ENCODE results near the gene DNAH10. TPM values are rescaled to one million over a fixed set of nuclear protein-coding genes. Genes with fewer than 3 reads are reported as not detected.
"Not testable (repeated sequence)": the region's sequence is repeated elsewhere in the genome, so short reads cannot be mapped to it uniquely, and the experiment has no call there.

Gene DNAH10
- total RNA-seq, 1 donor from 2014 or later, result 10.1 TPM

DNA sequence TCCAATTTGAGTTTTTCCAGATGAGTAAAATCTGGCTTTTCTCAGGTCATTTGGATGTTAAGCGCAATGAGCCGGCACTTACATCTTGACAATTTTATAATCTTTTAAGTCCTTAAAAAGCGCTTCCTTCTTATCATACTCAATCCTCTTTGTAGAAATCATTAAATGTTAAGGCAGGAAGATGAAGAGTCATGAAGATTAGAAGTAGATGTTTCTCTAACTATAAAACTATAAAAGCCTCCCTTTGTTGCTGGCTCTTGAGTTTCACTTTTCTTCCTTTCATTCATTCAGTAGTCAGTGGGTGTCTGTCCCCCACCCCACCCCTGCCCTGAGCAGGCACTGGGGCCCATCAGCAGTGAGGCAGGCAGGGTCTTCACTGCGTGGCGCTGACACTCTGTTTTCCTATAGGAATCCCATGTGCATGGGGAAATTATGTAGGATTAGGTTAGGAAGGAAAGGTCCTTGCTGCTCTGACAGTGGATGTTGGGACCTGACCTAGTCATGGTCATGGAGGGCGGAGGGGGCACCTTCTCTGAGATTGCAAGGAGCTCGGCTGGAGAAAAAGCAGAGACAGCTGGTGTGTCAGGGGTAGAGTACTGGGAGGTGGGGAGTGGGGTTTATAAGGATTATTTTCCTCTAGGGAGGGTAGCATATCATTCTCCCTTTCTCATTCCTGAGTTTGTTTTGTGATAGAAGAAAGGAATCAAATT is 144.8 kb downstream of the DNAH10 start:
- H3K36me3 ChIP-seq, result no peaks in the 10 kb centered on the region
- ATAC-seq (no peak), DNase-seq (no peak)
- no peak overlapping the region for H3K4me3 ChIP-seq
- TF ChIP-seq CTCF (IDR thresholded peaks at IDR 0.05), result no peak
- no peaks in the 10 kb centered on the region for H3K9me3 ChIP-seq
- intact Hi-C loops (cut with DNase I), result loop anchor here (10.0 kb wide), 1 partner anchor 78 kb away; no protein-coding TSS in a partner anchor
- H3K27ac ChIP-seq, result no peak overlapping the region
- no peaks in the 10 kb centered on the region for H3K27me3 ChIP-seq (ENCODE audit: low read depth)
- H3K4me1 ChIP-seq, result no peaks in the 10 kb centered on the region

GRCh38 chr12:123907726-123908476 is 145.8 kb downstream of the DNAH10 start:
- DNase-seq, result no peak
- Histone ChIP-seq H3K36me3 (no peaks in the 10 kb centered on the region), H3K4me3 (no peak overlapping the region), H3K27ac (no peak overlapping the region), H3K4me1 (no peaks in the 10 kb centered on the region), H3K27me3 (ENCODE audit: low read depth) (no peaks in the 10 kb centered on the region), H3K9me3 (no peaks in the 10 kb centered on the region)
- no peak for ATAC-seq
- TF ChIP-seq CTCF (IDR thresholded peaks at IDR 0.05), result no peak
- intact Hi-C loops (cut with DNase I), result loop anchor here (10.0 kb wide), 1 partner anchor 77 kb away; no protein-coding TSS in a partner anchor

DNA sequence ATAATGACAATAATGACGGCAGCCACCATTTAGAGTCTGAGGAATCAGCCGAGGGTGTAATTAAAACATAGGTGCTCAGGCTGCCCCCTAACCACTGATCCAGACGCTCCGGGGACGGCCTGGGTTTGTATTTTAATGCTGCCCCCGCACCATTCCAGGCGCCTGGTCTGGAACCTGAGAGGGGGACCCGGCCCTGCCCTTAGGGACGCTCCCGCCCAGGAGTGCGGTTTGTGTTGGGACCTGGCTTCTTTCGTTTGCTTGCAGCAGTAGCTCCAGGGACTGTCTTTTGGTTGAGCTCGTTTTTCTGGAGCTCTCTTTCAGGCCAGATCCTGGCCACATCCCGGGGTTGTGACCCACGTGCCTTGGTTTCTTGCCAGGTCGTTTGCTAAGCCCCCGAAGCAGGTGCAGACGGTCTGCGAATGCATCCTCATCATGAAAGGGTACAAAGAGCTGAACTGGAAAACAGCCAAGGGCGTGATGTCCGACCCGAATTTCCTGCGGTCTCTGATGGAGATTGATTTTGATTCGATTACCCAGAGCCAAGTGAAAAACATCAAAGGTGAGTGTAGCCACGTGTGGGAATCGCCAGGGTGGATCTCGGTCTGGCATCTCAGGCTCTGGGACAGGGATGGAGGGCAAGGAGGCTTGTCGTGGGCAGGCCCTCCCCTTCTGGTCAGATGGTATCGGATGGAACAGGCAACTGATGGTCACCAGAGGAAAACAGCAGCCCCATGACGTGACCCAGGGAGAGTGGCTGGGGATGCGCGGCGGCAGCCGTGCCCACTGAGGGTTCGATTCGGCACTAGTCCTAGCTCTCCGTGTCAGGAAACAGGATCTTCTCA is 147.0 kb downstream of the DNAH10 start:
- Histone ChIP-seq H3K27me3 (ENCODE audit: low read depth) (no peaks in the 10 kb centered on the region), H3K36me3 (no peaks in the 10 kb centered on the region), H3K27ac (no peak overlapping the region), H3K4me1 (no peaks in the 10 kb centered on the region), H3K9me3 (no peaks in the 10 kb centered on the region), H3K4me3 (no peak overlapping the region)
- no peak for TF ChIP-seq CTCF (IDR thresholded peaks at IDR 0.05)
- no peak for ATAC-seq
- intact Hi-C loops (cut with DNase I), result loop anchor here (10.0 kb wide), 1 partner anchor 76 kb away; no protein-coding TSS in a partner anchor
- DNase-seq, result no peak

GRCh38 chr12:123910057-123910456 is 148.0 kb downstream of the DNAH10 start:
- ATAC-seq (no peak), DNase-seq (no peak)
- H3K27ac ChIP-seq, result no peak overlapping the region
- TF ChIP-seq CTCF (IDR thresholded peaks at IDR 0.05), result no peak
- H3K9me3 ChIP-seq, result no peaks in the 10 kb centered on the region
- no peaks in the 10 kb centered on the region for H3K27me3 ChIP-seq (ENCODE audit: low read depth)
- no peak overlapping the region for H3K4me3 ChIP-seq
- H3K4me1 ChIP-seq, result no peaks in the 10 kb centered on the region
- intact Hi-C loops (cut with DNase I), result no loop called here
- H3K36me3 ChIP-seq, result no peaks in the 10 kb centered on the region

DNA sequence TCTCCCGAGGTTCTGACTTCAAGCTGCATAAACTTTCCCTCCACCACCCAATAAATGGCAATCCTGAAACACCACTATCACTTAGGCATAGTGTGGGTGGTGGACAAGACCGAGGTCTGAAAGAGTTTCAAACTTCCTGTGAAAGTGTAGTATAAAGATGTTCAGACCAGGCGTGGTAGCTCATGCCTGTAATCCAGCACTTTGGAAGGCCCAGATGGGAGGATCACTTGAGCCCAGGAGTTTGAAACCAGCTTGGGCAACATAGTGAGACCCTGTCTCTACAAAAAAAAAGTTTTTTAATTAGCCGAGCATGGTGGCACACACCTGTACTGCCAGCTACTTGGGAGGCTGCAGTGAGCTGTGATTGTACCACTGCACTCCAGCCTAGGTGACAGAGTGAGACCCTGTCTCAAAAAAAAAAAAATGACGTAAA is 148.7 kb downstream of the DNAH10 start:
- no peaks in the 10 kb centered on the region for H3K27me3 ChIP-seq (ENCODE audit: low read depth)
- H3K36me3 ChIP-seq, result no peaks in the 10 kb centered on the region
- TF ChIP-seq CTCF (IDR thresholded peaks at IDR 0.05), result no peak
- no peaks in the 10 kb centered on the region for H3K4me1 ChIP-seq
- H3K27ac ChIP-seq, result no peak overlapping the region
- no peak overlapping the region for H3K4me3 ChIP-seq
- no peak for ATAC-seq
- H3K9me3 ChIP-seq, result no peaks in the 10 kb centered on the region
- no peak for DNase-seq
- intact Hi-C loops (cut with DNase I), result no loop called here

- intact Hi-C loops (cut with DNase I); H3K27ac ChIP-seq; H3K4me3 ChIP-seq; DNase-seq; H3K9me3 ChIP-seq; ATAC-seq; H3K4me1 ChIP-seq; H3K27me3 ChIP-seq (ENCODE audit: low read depth); H3K36me3 ChIP-seq: not testable (repeated sequence)
Observed at GRCh38 chr12:123911672-123912409, 149.7 kb downstream of the DNAH10 start.
